Karpas-422 (cell line): ENCODE results near the gene PTBP1. TPM values are rescaled to one million over a fixed set of nuclear protein-coding genes. Genes with fewer than 3 reads are reported as not detected.

Experiments used
- DNase-seq: peaks from one replicate; pipeline ENCODE4 v3.0.0-alpha.2; 2015
- H2AFZ ChIP-seq: fragments of 200-600 bp; sonication (generic); 2 replicates; pipeline ENCODE4 v1.6.1; 2014; ENCODE audit warnings: antibody characterized with exemption, low read length, mixed read lengths
- H3K27ac ChIP-seq: fragments of 200-600 bp; sonication (generic); 2 replicates; pipeline ENCODE4 v1.5.1; 2014; ENCODE audit warnings: mild to moderate bottlenecking, low read length, moderate library complexity
- H3K27me3 ChIP-seq: fragments of 200-600 bp; sonication (generic); 2 replicates; pipeline ENCODE4 v1.6.1; 2014; ENCODE audit warnings: low read length, mixed read lengths
- H3K36me3 ChIP-seq: fragments of 200-600 bp; sonication (generic); 2 replicates; pipeline ENCODE4 v1.6.1; 2014; ENCODE audit warnings: low read length, mixed read lengths; ENCODE audit not compliant: insufficient read depth
- H3K4me1 ChIP-seq: fragments of 200-600 bp; sonication (generic); 2 replicates; pipeline ENCODE4 v1.6.1; 2014; ENCODE audit warnings: mild to moderate bottlenecking, low read length, mixed read lengths
- H3K4me2 ChIP-seq: fragments of 200-600 bp; sonication (generic); 2 replicates; pipeline ENCODE4 v1.6.1; 2014; ENCODE audit warnings: low read length, low read depth, mild to moderate bottlenecking; ENCODE audit not compliant: poor library complexity, severe bottlenecking
- H3K4me3 ChIP-seq: fragments of 200-600 bp; sonication (generic); 2 replicates; pipeline ENCODE4 v1.5.1; 2014; ENCODE audit warnings: mild to moderate bottlenecking, antibody characterized with exemption, low read length, mixed read lengths
- H3K79me2 ChIP-seq: fragments of 200-600 bp; sonication (generic); 2 replicates; pipeline ENCODE4 v1.6.1; 2014; ENCODE audit warnings: mild to moderate bottlenecking, low read length, mixed read lengths
- H3K9ac ChIP-seq: fragments of 200-600 bp; sonication (generic); 2 replicates; pipeline ENCODE4 v1.6.0; 2014; ENCODE audit warnings: low read length
- H3K9me2 ChIP-seq: fragments of 200-600 bp; sonication (generic), shearing (Covaris generic); replicated peaks from 2 replicates; pipeline ENCODE4 v1.6.0; 2014; ENCODE audit warnings: mild to moderate bottlenecking, low read length, moderate library complexity; ENCODE audit not compliant: insufficient read depth
- H3K9me3 ChIP-seq: fragments of 300-700, 200-600 bp; sonication (generic); 2 replicates; pipeline ENCODE4 v1.6.1; 2014; ENCODE audit warnings: low read length, mixed read lengths
- H4K20me1 ChIP-seq: fragments of 200-600 bp; sonication (generic); 2 replicates; pipeline ENCODE4 v1.6.1; 2014; ENCODE audit warnings: mild to moderate bottlenecking, antibody characterized with exemption, low read length, low read depth; ENCODE audit not compliant: insufficient read depth
- total RNA-seq: library from RNA; depleted of rRNA; stranded (reverse); fragments of >200 nt; shearing (Covaris generic); gene quantifications from 2 replicates; pipeline ENCODE4 v1.2.3, GENCODE V29; 2014; ENCODE audit warnings: low replicate concordance

Gene PTBP1
- total RNA-seq, 1 experiment from 2014 or later, result 170 TPM

GRCh38 chr19:791007-791566 lies 6.2 kb upstream of the PTBP1 start:
- Histone ChIP-seq H2AFZ (no peak overlapping the region), H3K9me3 (no peaks in the 10 kb centered on the region), H3K9ac (no peak overlapping the region), H3K4me1 (no peaks in the 10 kb centered on the region), H3K27ac (no peak overlapping the region), H3K79me2 (no peaks in the 10 kb centered on the region), H3K9me2 (no peaks in the 10 kb centered on the region), H3K36me3 (no peaks in the 10 kb centered on the region), H4K20me1 (no peaks in the 10 kb centered on the region), H3K4me2 (no peak overlapping the region), H3K27me3 (no peaks in the 10 kb centered on the region), H3K4me3 (no peak overlapping the region)
- DNase-seq, result no peak

GRCh38 chr19:791567-792305 lies 5.5 kb upstream of the PTBP1 start:
- no peak overlapping the region for H3K4me3 ChIP-seq
- no peaks in the 10 kb centered on the region for H3K27me3 ChIP-seq
- H4K20me1 ChIP-seq, result no peaks in the 10 kb centered on the region
- no peaks in the 10 kb centered on the region for H3K9me3 ChIP-seq
- no peaks in the 10 kb centered on the region for H3K9me2 ChIP-seq
- no peak overlapping the region for H3K27ac ChIP-seq
- no peak for DNase-seq
- H3K4me1 ChIP-seq, result no peaks in the 10 kb centered on the region; the same call in 1 of the 2 replicates
- H3K79me2 ChIP-seq, result no peaks in the 10 kb centered on the region
- H3K36me3 ChIP-seq, result no peaks in the 10 kb centered on the region
- no peak overlapping the region for H3K9ac ChIP-seq
- H2AFZ ChIP-seq, result no peak overlapping the region
- H3K4me2 ChIP-seq, result no peak overlapping the region

GRCh38 chr19:792306-792885 lies 4.9 kb upstream of the PTBP1 start:
- H3K27ac ChIP-seq, result no peak overlapping the region
- H3K4me2 ChIP-seq, result no peak overlapping the region

GRCh38 chr19:793806-794205 lies 3.4 kb upstream of the PTBP1 start:
- Histone ChIP-seq H2AFZ (no peak overlapping the region), H3K9me2 (no peaks in the 10 kb centered on the region), H3K9ac (no peak overlapping the region), H3K36me3 (peaks cover 8% of the 10 kb centered on the region), H3K4me2 (no peak overlapping the region), H4K20me1 (peaks cover 9% of the 10 kb centered on the region), H3K27me3 (no peaks in the 10 kb centered on the region), H3K4me1 (peaks cover 3% of the 10 kb centered on the region), H3K79me2 (peaks cover 10% of the 10 kb centered on the region), H3K4me3 (no peak overlapping the region), H3K9me3 (no peaks in the 10 kb centered on the region), H3K27ac (no peak overlapping the region)
- no peak for DNase-seq

More at GRCh38 chr19:792306-792885, 4.9 kb upstream of the PTBP1 start:
- Histone ChIP-seq H3K9me3 (no peaks in the 10 kb centered on the region), H2AFZ (no peak overlapping the region), H4K20me1 (no peaks in the 10 kb centered on the region), H3K36me3 (no peaks in the 10 kb centered on the region), H3K9me2 (no peaks in the 10 kb centered on the region), H3K4me3 (no peak overlapping the region), H3K9ac (no peak overlapping the region), H3K4me1 (no peaks in the 10 kb centered on the region; the same call in 1 of the 2 replicates), H3K79me2 (no peaks in the 10 kb centered on the region), H3K27me3 (no peaks in the 10 kb centered on the region)
- no peak for DNase-seq

GRCh38 chr19:795073-795611 lies 2.1 kb upstream of the PTBP1 start:
- peaks cover 23% of the 10 kb centered on the region for H3K79me2 ChIP-seq
- H2AFZ ChIP-seq, result no peak overlapping the region
- peaks cover 23% of the 10 kb centered on the region for H4K20me1 ChIP-seq
- no peak for DNase-seq
- H3K4me2 ChIP-seq, result no peak overlapping the region
- peaks cover 20% of the 10 kb centered on the region for H3K36me3 ChIP-seq
- H3K9ac ChIP-seq, result no peak overlapping the region
- no peaks in the 10 kb centered on the region for H3K9me2 ChIP-seq
- no peaks in the 10 kb centered on the region for H3K9me3 ChIP-seq
- no peak overlapping the region for H3K4me3 ChIP-seq
- no peak overlapping the region for H3K27ac ChIP-seq
- H3K27me3 ChIP-seq, result no peaks in the 10 kb centered on the region
- H3K4me1 ChIP-seq, result peaks cover 13% of the 10 kb centered on the region

- Histone ChIP-seq H3K9ac (peak overlapping the region; percentile 69; the same call in 1 of the 2 replicates), H3K9me3 (no peaks in the 10 kb centered on the region), H4K20me1 (peaks cover 31% of the 10 kb centered on the region), H3K36me3 (peaks cover 25% of the 10 kb centered on the region), H3K4me3 (peak overlapping the region; percentile 64), H3K79me2 (peaks cover 31% of the 10 kb centered on the region), H3K4me1 (peaks cover 13% of the 10 kb centered on the region), H3K27ac (no peak overlapping the region), H3K4me2 (peak overlapping the region; percentile 67), H3K27me3 (no peaks in the 10 kb centered on the region), H3K9me2 (no peaks in the 10 kb centered on the region), H2AFZ (peak overlapping the region; percentile 44; the same call in 1 of the 2 replicates)
- peak; percentile 43 for DNase-seq
Measured at GRCh38 chr19:795691-796581, 1.3 kb upstream of the PTBP1 start.

GRCh38 chr19:797528-798414 lies 519 bp downstream of the PTBP1 start:
- Histone ChIP-seq H3K79me2 (peaks cover 49% of the 10 kb centered on the region), H3K9ac (peak overlapping the region; percentile 99), H2AFZ (no peak overlapping the region), H3K4me1 (peaks cover 13% of the 10 kb centered on the region), H3K27ac (peak overlapping the region; percentile 82), H3K9me2 (no peaks in the 10 kb centered on the region), H3K27me3 (no peaks in the 10 kb centered on the region), H3K4me2 (peak overlapping the region; percentile 98), H3K9me3 (no peaks in the 10 kb centered on the region), H4K20me1 (peaks cover 49% of the 10 kb centered on the region), H3K4me3 (peak overlapping the region; percentile 100), H3K36me3 (peaks cover 42% of the 10 kb centered on the region)
- DNase-seq, result peak; percentile 96
